Type B pancreatic cell (in vitro differentiated cells): ENCODE data around the gene PKLR. TPM values are rescaled to one million over a fixed set of nuclear protein-coding genes. Genes with fewer than 3 reads are reported as not detected.
"Not testable (repeated sequence)": the region's sequence is repeated elsewhere in the genome, so short reads cannot be mapped to it uniquely, and the experiment has no call there.

Experiments
- DNase-seq: peaks from one replicate; pipeline ENCODE4 v3.0.0; 2021; ENCODE audit warnings: mixed read lengths; ENCODE audit not compliant: unreplicated experiment; ENCODE audit errors: extremely low spot score
- H3K27ac Mint-ChIP-seq: 2 replicates; pipeline ENCODE4 v1.8.0; 2021; ENCODE audit warnings: mild to moderate bottlenecking, mixed read lengths
- H3K27me3 Mint-ChIP-seq: 2 replicates; pipeline ENCODE4 v1.8.0; 2021; ENCODE audit warnings: mixed read lengths
- H3K36me3 Mint-ChIP-seq: 2 replicates; pipeline ENCODE4 v1.8.0; 2021; ENCODE audit warnings: mixed read lengths
- H3K4me1 Mint-ChIP-seq: one replicate; pipeline ENCODE4 v1.8.0; 2021; ENCODE audit warnings: mixed read lengths; ENCODE audit not compliant: unreplicated experiment
- H3K4me3 Mint-ChIP-seq: 2 replicates; pipeline ENCODE4 v1.8.0; 2021; ENCODE audit warnings: mild to moderate bottlenecking, mixed read lengths
- H3K9me3 Mint-ChIP-seq: 2 replicates; pipeline ENCODE4 v1.8.0; 2021; ENCODE audit warnings: mixed read lengths
- total RNA-seq: library from RNA; stranded (reverse); gene quantifications from 2 replicates; pipeline ENCODE4 v1.2.1, GENCODE V29; 2021; ENCODE audit warnings: low replicate concordance
- TF ChIP-seq, protein P1 (sequence below): fragments of 200-600 bp; sonication (generic); conservative IDR thresholded peaks from 2 replicates; pipeline ENCODE4 v1.5.0; 2021; ENCODE audit warnings: antibody characterized with exemption, mild to moderate bottlenecking

Gene PKLR
- total RNA-seq, 1 donor from 2014 or later: 1.0 TPM

- Mint-ChIP-seq H3K27ac (no peak overlapping the region), H3K9me3 (no peaks in the 10 kb centered on the region), H3K36me3 (no peaks in the 10 kb centered on the region), H3K4me1 (no peaks in the 10 kb centered on the region), H3K27me3 (peaks cover 12% of the 10 kb centered on the region), H3K4me3 (no peak overlapping the region)
- TF ChIP-seq, protein P1, sequence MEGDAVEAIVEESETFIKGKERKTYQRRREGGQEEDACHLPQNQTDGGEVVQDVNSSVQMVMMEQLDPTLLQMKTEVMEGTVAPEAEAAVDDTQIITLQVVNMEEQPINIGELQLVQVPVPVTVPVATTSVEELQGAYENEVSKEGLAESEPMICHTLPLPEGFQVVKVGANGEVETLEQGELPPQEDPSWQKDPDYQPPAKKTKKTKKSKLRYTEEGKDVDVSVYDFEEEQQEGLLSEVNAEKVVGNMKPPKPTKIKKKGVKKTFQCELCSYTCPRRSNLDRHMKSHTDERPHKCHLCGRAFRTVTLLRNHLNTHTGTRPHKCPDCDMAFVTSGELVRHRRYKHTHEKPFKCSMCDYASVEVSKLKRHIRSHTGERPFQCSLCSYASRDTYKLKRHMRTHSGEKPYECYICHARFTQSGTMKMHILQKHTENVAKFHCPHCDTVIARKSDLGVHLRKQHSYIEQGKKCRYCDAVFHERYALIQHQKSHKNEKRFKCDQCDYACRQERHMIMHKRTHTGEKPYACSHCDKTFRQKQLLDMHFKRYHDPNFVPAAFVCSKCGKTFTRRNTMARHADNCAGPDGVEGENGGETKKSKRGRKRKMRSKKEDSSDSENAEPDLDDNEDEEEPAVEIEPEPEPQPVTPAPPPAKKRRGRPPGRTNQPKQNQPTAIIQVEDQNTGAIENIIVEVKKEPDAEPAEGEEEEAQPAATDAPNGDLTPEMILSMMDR: no peak
- no peak for DNase-seq
These were observed 5.3 kb downstream of the PKLR start for GRCh38 chr1:155295942-155296267.

GRCh38 chr1:155295183-155295941 lies 5.9 kb downstream of the PKLR start:
- H3K27ac Mint-ChIP-seq: no peak overlapping the region
- H3K9me3 Mint-ChIP-seq: no peaks in the 10 kb centered on the region
- H3K4me3 Mint-ChIP-seq: no peak overlapping the region
- DNase-seq: no peak
- peaks cover 12% of the 10 kb centered on the region for H3K27me3 Mint-ChIP-seq
- no peaks in the 10 kb centered on the region for H3K4me1 Mint-ChIP-seq
- H3K36me3 Mint-ChIP-seq: no peaks in the 10 kb centered on the region
- TF ChIP-seq, protein P1: no peak

DNA sequence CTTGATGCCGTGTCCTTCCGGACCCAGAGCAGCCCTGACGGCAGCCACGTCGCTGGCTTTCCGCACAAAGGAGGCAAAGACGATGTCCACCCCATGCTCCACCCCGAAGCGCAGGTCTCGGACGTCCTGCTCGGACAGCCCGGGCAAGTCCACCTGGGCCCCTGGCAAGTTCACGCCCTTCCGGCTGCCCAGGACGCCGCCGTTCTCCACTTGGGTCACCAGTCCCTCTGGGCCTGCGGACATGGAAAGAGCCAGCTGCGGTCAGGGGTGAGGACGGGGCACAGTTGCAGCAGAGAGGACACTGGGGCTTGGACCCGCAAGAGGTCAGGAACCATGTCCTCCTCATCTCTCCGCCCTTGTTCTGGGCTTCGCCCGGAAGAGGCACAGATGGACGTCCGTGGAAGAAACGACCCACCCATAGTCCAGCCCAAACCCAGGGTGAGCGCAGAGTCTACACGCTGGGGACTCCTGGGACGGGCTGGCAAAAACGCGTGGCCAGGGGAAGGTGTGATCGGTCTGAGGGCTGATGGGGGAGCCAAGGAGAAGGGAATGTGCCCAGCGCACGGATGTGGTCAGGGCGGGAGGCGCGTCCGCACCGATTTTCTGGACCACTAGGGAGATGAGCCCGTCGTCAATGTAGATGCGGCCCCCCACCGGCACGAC lies 6.6 kb downstream of the PKLR start:
- no peaks in the 10 kb centered on the region for H3K4me1 Mint-ChIP-seq
- H3K9me3 Mint-ChIP-seq: no peaks in the 10 kb centered on the region
- no peak overlapping the region for H3K27ac Mint-ChIP-seq
- no peaks in the 10 kb centered on the region for H3K36me3 Mint-ChIP-seq
- peaks cover 12% of the 10 kb centered on the region for H3K27me3 Mint-ChIP-seq
- no peak for DNase-seq
- TF ChIP-seq, protein P1: no peak
- H3K4me3 Mint-ChIP-seq: no peak overlapping the region

GRCh38 chr1:155293086-155293749 lies 8.0 kb downstream of the PKLR start:
- TF ChIP-seq, protein P1: no peak
- Mint-ChIP-seq H3K9me3 (no peaks in the 10 kb centered on the region), H3K4me1 (no peaks in the 10 kb centered on the region), H3K27ac (no peak overlapping the region), H3K27me3 (peaks cover 12% of the 10 kb centered on the region), H3K4me3 (no peak overlapping the region), H3K36me3 (peaks cover 5% of the 10 kb centered on the region)
- no peak for DNase-seq

DNA sequence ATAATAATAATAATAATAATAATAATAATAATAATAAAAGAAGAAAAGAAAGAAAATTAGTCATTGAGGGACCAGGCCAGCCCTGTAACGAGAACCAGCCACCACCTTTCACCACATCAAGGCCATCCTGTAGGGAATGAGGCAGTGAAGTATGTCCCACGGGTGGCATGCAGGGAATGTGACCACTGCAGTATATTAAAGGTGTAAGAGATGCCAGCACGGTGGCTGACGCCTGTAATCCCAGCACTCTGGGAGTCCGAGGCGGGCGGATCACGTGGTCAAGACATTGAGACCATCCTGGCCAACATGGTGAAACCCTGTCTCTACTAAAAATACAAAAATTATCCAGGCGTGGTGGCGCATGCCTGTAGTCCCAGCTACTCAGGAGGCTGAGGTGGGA lies 10.2 kb downstream of the PKLR start:
- H3K4me1 Mint-ChIP-seq, H3K27me3 Mint-ChIP-seq, DNase-seq, H3K36me3 Mint-ChIP-seq, H3K9me3 Mint-ChIP-seq, H3K27ac Mint-ChIP-seq, H3K4me3 Mint-ChIP-seq: not testable (repeated sequence)

DNA sequence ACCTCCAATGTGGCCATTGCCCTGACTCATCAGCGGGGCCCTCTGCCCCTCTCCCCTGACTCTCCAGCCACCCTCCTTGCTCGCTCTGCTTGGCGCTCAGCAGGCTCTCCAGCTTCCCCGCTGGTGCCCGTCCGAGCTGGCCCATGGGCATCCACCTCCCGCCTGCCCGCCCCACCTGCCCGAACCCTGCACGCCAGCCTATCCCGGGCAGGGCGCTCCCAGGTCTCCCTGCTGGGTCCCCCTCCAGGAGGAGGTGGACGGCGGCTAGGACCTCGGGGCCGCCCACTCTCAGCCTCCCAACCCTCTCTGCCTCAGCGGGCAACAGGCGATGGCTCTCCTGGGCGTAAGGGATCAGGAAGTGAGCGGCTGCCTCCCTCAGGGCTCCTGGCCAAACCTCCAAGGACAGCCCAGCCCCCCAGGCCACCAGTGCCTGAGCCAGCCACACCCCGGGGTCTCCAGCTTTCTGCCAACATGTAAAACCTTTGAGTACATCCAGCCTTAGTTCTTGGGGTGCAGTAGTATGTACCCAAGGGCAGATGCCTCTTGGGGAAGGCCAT lies 13.2 kb downstream of the PKLR start:
- Mint-ChIP-seq H3K27ac (no peak overlapping the region), H3K4me1 (no peaks in the 10 kb centered on the region), H3K36me3 (peaks cover 5% of the 10 kb centered on the region), H3K27me3 (peaks cover 3% of the 10 kb centered on the region), H3K9me3 (no peaks in the 10 kb centered on the region), H3K4me3 (no peak overlapping the region)
- DNase-seq: no peak
- TF ChIP-seq, protein P1: no peak
